Peyer's patch (tissue), 4 donors: ENCODE measurements around the gene SERTAD3. TPM values are rescaled to one million over a fixed set of nuclear protein-coding genes. Genes with fewer than 3 reads are reported as not detected.

Experiments used
- DNase-seq, 3 donors: peaks; one replicate each; pipeline ENCODE4 v3.0.0-alpha.2; 2017 to 2019
- H3K27ac ChIP-seq, 4 donors: fragments of 200-600 bp; sonication (generic); one replicate each; pipeline ENCODE4 v1.5.1; 2016 to 2019
- H3K27me3 ChIP-seq, 2 donors: fragments of 200-600 bp; sonication (generic); one replicate each; pipeline ENCODE4 v1.5.1; 2019
- H3K36me3 ChIP-seq, 3 donors: fragments of 200-600 bp; sonication (generic); one replicate each; pipeline ENCODE4 v1.5.1; 2016 to 2019
- H3K4me1 ChIP-seq, 4 donors: fragments of 200-600 bp; sonication (generic); one replicate each; pipeline ENCODE4 v1.5.1; 2016 to 2019
- H3K4me3 ChIP-seq, 4 donors: fragments of 200-600 bp; sonication (generic); 1 replicate in 3 of 4; 2 replicates in 1 of 4; pipeline ENCODE4 v1.5.1; 2016 to 2019; ENCODE audit warnings: mild to moderate bottlenecking in 1 of 4
- H3K9me3 ChIP-seq, 4 donors: fragments of 200-600 bp; sonication (generic); one replicate each; pipeline ENCODE4 v1.5.1; 2016 to 2019; ENCODE audit warnings: mild to moderate bottlenecking in 1 of 4
- POLR2A ChIP-seq, 2 donors: fragments of 450-650 bp; IDR thresholded peaks; one replicate each; pipeline ENCODE4 v1.5.1; 2017; ENCODE audit warnings: antibody characterized with exemption in 2 of 2, mild to moderate bottlenecking in 2 of 2, moderate library complexity in 2 of 2
- total RNA-seq, 4 donors: library from RNA; depleted of rRNA; stranded (reverse); fragments of >200 nt; gene quantifications; one replicate each; pipeline ENCODE4 v1.1.0, GENCODE V29; 2016
- TF ChIP-seq, protein P1 (sequence below), 6 experiments: fragments of 450-650 bp in 4 of 6; fragments of 200-600 bp in 2 of 6; sonication (generic) in 1 of 6; IDR thresholded peaks; one replicate each; pipeline ENCODE4 v1.5.1; 2017 to 2019; ENCODE audit warnings: antibody characterized with exemption in 6 of 6, mild to moderate bottlenecking in 3 of 6, moderate library complexity in 1 of 6

The SERTAD3 gene
- total RNA-seq, 4 donors from 2014 or later, result 9.1 to 22.4 (median 15.2) TPM

DNA sequence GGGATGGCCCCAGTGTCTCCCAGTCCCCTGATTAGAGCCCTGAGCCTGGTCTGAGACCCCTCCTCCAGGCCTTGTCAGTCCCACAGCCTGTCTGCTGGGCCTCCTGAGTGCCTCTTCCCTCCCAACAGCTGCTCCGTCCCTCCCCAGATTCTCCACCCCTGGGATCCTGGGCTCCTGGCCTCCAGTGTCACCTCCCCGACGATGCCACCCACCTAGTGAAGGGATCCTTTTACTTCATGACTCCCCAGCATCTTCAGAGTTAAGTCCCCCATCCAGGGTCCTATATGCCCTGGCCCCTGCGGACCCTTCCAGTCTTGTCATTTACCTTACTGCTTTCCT, 26.5 kb downstream of the SERTAD3 start:
- H3K36me3 ChIP-seq, result peaks cover 0 to 5% (median 0%) of the 10 kb centered on the region in 3 donors
- H3K4me1 ChIP-seq, result peaks cover 0 to 22% (median 8%) of the 10 kb centered on the region in 4 donors
- H3K27ac ChIP-seq, result peak overlapping the region; percentile 53 to 81 (median 66)
- H3K4me3 ChIP-seq, result no peak overlapping the region
- DNase-seq, result no peak
- no peaks in the 10 kb centered on the region for H3K27me3 ChIP-seq
- TF ChIP-seq, protein P1, sequence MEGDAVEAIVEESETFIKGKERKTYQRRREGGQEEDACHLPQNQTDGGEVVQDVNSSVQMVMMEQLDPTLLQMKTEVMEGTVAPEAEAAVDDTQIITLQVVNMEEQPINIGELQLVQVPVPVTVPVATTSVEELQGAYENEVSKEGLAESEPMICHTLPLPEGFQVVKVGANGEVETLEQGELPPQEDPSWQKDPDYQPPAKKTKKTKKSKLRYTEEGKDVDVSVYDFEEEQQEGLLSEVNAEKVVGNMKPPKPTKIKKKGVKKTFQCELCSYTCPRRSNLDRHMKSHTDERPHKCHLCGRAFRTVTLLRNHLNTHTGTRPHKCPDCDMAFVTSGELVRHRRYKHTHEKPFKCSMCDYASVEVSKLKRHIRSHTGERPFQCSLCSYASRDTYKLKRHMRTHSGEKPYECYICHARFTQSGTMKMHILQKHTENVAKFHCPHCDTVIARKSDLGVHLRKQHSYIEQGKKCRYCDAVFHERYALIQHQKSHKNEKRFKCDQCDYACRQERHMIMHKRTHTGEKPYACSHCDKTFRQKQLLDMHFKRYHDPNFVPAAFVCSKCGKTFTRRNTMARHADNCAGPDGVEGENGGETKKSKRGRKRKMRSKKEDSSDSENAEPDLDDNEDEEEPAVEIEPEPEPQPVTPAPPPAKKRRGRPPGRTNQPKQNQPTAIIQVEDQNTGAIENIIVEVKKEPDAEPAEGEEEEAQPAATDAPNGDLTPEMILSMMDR (IDR thresholded peaks at IDR 0.05), result no peak
- TF ChIP-seq POLR2A (IDR thresholded peaks at IDR 0.05), result no peak
- no peaks in the 10 kb centered on the region for H3K9me3 ChIP-seq

DNA sequence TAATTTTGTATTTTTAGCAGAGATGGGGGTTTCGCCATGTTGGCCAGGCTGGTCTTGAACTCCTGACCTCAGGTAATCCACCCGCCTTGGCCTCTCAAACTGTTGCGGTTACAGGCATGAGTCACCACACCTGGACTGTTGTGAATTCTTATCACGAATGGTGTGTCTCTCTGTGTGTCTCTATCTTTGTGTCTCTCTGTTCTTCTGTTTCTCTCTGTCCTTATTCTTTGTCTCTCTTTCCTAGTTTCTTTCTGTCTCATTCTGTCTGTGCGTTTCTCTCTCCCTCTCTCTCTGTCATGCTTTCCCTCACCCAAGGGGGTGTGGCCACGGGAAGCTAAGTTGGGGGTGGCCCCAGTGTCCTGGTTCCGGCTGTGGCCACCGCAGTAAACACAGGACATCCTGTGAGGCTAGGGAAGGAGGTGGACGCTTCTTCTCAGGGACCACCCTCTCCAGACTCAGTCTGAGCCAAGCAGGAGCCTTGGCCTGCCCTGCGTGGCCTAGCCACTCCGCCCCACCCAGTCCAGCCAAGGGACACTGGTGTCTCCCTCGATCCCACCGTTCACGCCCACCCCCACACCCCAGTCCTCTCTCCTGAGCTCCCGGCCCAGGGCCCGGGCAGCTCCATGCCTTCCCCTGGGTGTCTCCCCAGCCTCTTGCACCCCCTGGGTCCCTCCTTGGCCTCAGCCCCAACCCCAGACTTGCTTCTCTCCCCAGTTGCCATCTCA, 27.1 kb downstream of the SERTAD3 start:
- Histone ChIP-seq H3K4me3 (no peak overlapping the region), H3K27ac (peak overlapping the region; percentile 53 to 81 (median 66)), H3K4me1 (peaks cover 0 to 17% (median 7%) of the 10 kb centered on the region in 4 donors), H3K36me3 (no peaks in the 10 kb centered on the region), H3K27me3 (no peaks in the 10 kb centered on the region), H3K9me3 (no peaks in the 10 kb centered on the region)
- peak in 1 of 3 donors; percentile 67 for DNase-seq
- TF ChIP-seq, protein P1 (IDR thresholded peaks at IDR 0.05), result no peak
- TF ChIP-seq POLR2A (IDR thresholded peaks at IDR 0.05), result peak; percentile 13 to 19

DNA sequence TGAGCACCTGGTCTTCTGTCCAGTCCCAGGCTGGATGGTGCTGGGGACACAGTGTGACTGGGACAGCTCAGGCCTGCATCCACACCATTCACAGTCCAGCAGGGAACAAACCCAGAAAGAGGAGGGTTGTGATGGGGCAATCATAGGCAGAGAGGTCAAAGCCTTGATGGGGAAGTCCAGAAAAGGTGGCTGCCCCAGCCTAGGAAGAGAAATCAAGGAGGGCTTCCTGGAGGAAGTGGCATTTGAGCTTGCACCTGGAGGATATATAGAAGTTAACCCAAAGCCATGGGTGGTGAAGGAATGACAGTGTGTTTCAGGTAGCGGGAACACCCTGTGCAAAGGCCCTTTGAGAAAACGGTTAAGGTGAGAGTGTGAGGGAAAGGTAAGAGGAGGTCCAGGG, 28.4 kb downstream of the SERTAD3 start:
- TF ChIP-seq POLR2A (IDR thresholded peaks at IDR 0.05), result no peak
- TF ChIP-seq, protein P1 (IDR thresholded peaks at IDR 0.05), result no peak
- no peak for DNase-seq
- H3K4me1 ChIP-seq, result peaks cover 0 to 9% (median 0%) of the 10 kb centered on the region in 4 donors
- no peaks in the 10 kb centered on the region for H3K9me3 ChIP-seq
- no peaks in the 10 kb centered on the region for H3K27me3 ChIP-seq
- H3K36me3 ChIP-seq, result no peaks in the 10 kb centered on the region
- H3K4me3 ChIP-seq, result no peak overlapping the region
- no peak overlapping the region for H3K27ac ChIP-seq

DNA sequence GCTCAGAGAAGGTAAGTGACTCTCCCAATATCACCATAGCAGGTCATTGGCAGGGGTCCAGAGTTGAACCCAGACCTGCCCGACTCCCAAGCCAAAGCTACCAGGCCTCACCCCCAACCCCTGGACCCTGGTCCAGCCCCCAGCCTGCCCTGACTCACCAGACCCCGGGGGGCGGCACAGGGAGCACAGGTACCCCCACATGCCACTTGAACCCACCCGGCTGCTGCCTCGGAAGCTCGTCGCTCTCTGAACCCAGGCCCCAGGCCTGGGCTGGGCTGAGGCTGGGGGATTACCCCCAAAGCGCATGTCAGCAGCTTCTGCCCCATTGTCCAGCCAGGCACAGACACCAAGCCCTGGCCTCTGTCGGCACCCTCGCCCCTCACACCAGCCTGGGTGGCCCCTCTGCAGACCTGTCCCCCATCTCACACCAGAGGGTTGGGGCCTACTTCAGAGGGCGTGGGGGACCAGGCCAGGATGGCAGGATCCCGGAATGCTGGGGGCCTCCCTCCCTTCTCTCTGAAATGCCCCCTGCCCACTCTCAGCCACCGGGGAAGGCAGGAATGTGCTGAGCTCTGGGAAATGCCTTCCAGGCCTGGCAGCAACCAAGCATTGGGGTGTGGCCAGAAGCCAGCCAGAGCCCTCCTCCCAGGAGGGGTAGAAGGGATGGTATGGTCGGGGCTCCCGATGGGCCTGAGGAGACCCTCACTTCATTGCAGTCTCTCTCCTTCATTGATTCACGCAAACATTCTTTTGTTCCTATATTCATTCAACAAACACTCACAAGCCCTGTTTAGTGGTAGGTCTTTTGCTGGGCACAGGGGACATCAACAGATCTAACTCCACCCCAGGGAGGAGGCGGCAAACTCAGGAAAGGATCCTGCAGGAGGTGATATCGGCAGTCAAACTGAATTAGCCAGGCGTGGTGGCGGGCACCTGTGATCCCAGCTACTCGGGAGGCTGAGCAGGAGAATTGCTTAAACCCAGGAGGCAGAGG, 29.3 kb downstream of the SERTAD3 start:
- Histone ChIP-seq H3K4me3 (no peak overlapping the region), H3K27ac (no peak overlapping the region), H3K9me3 (no peaks in the 10 kb centered on the region), H3K4me1 (peaks cover 0 to 9% (median 0%) of the 10 kb centered on the region in 4 donors), H3K27me3 (no peaks in the 10 kb centered on the region), H3K36me3 (no peaks in the 10 kb centered on the region)
- no peak for TF ChIP-seq POLR2A (IDR thresholded peaks at IDR 0.05)
- TF ChIP-seq, protein P1 (IDR thresholded peaks at IDR 0.05), result no peak
- no peak for DNase-seq

DNA sequence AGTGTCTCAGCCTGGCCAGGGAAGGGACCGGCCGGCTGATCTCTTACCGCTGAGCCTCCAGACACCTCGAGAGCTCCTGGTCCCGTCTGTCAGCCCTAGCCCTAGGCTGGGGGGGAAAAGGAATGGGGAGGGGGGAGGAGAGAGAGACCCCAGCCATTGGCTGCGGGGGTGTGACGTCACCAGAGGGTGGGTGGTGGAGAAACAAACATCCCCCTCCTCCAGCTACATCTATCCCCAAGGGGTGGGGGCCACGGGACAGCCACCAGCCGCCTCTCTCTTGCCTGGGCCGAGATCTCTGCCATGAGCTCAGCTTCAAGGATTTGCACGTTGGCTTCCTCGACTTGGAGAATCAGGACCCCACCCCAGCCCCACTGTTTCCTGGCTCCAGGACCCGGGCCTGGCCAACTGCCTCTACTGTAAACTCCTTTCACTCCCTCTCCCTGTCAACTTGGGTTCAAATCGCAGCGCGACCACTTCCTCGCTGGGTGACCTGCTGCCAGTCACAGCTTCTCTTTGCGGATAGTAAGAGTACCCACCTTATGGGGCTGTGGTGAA, 30.8 kb downstream of the SERTAD3 start, which contains the start of gene PRX:
Gene PRX, minus strand, starts transcription at position 88 of the 555 bp plus-strand sequence. CDS start 5,446 bp downstream, outside the sequence.
- no peak within 1 kb of the TSS for H3K4me3 ChIP-seq
- no peak within 1 kb of the TSS for H3K27ac ChIP-seq
- DNase-seq, result no peak
- H3K27me3 ChIP-seq, result no peaks in the 10 kb centered on the region
- no peak for TF ChIP-seq POLR2A (IDR thresholded peaks at IDR 0.05)
- TF ChIP-seq, protein P1 (IDR thresholded peaks at IDR 0.05), result no peak
- H3K36me3 ChIP-seq, result no peaks in the 10 kb centered on the region
- H3K9me3 ChIP-seq, result no peaks in the 10 kb centered on the region
- peaks cover 0 to 9% (median 0%) of the 10 kb centered on the region in 4 donors for H3K4me1 ChIP-seq
